Right hindlimb (tissue), 1 donor: ENCODE results near the gene BAIAP2.
A peak's percentile ranks its signal among the peaks of the same experiment; 100 is the strongest.

Experiments
- DNase-seq: peaks from one replicate; pipeline ENCODE4 v3.0.0-alpha.2; 2018

Gene BAIAP2

GRCh38 chr17:81114351-81115093, 79.6 kb downstream of the BAIAP2 start:
- DNase-seq: no peak

DNA sequence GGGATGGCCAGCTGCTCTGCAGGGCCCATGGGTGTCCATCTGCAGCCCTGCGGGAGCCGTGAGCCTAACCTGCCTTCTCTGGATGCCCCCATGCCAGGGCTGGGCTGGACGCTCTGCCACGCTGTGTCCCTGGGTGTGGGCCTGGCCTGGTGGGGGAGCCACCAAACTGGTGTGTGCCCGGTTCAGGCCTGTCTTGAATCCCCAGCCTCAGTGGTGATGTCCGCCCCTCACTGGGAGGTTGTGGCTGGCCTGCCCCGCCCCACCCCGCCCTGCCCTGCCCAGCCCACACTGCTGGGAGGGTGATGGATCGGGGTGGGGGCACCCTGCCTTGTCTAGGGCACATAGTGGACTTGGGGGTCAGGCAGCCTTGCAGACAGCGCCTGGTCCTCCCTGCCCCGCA, 80.3 kb downstream of the BAIAP2 start:
- no peak for DNase-seq

DNA sequence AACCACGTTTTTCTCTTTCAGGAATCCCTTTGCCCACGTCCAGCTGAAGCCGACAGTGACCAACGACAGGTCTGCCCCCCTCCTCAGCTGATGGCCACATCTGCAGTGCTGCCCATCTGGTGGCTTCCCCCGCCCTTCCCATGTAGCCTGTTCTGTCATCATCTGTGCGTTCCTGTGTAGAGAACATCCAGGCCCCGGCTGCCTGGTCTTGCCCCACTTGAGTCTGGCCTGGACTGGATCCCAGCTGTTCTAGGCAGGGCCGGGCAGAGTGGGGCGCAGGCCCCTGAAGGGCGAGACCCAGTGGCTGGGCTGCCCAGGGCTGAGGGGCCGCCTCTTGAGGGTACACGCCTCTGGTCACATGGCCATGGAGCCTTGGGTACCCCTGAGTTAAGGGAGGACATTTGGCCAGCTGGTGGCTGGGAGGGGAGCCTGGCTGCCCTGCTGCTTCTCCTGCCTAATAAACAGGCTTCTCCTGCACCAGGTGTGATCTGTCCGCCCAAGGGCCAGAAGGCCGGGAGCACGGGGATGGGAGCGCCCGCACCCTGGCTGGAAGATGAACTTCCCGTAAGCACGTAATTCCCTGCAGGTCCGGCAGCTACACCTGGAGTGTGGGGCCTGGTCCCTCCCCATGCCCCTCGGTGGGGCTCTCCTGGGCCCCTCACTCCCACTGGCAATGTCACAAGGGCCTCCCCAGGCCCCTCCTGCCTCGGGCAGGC, 81.0 kb downstream of the BAIAP2 start:
- DNase-seq: no peak

- DNase-seq: no peak
Measured at GRCh38 chr17:81116704-81117103, 81.8 kb downstream of the BAIAP2 start.

DNA sequence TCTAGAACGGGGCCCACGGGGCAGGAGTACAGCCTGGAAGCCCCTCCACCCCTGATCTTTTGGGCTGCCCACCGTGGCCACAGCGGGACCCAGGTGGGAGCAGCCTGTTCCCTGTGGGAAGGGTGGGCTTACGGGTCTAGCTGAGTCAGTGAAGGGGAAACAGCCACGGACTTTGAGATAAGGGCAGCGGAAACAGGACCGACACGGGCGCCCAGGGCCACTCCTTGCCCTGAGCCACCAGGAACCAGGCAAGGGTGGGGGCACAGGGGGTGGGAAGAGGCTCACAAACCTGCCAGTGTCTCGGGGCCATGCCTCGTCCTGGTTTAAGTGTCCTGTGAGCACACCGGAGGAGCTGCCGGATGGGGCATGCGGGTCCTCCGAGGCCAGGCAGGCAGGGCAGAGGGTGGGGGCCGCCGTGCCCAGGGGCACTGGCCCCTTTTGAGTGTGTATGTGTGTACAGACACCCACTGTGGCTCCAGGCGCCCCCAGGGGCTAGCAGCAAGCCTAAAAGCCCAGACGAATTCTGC, 82.8 kb downstream of the BAIAP2 start:
- no peak for DNase-seq

- no peak for DNase-seq
Measured at GRCh38 chr17:81118308-81119221, 83.6 kb downstream of the BAIAP2 start.

DNA sequence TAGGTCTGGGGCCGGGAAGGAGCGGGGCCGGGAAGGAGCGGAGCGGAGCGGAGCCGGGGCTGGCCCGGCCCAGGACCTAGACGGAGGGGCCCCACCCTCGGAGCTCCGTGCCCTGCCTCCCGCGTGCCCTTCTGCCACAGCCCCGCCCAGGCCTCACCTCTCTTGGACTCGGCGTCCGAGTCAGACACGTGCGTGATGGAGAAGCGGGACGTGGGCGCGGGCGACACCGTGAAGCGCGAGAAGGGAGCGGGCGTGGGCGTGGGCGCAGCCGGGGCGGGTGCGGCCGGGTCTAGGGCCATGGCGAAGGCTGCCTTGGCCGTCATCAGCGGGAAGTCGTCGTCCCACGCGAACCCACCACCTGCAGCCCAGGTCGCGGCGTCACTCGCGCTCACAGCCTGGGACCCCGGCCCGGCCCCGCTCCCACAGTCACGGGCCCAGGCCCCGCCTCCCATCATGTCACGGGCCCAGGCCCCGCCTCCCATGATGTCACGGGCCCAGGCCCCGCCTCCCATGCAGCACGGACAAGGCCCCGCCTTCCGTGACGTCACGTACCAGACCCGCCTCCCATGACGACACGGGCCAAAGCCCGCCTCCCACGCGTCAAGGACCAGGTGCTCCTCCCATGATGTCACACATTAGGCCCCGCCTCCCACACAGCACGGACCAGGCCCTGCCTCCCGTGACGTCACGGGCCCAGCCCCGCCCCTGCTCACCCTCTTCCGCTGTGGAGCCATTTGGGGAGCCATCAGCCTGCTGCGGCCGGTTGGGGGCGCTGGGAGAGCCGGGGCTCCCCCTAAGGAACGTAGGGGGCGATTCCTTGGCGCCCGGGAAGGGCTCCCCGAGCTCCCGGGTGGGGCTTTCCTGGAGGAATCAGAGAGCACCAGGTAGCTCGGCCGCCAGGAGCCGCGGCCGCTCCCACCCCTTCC, 84.5 kb downstream of the BAIAP2 start:
- peak; percentile 90 for DNase-seq

DNA sequence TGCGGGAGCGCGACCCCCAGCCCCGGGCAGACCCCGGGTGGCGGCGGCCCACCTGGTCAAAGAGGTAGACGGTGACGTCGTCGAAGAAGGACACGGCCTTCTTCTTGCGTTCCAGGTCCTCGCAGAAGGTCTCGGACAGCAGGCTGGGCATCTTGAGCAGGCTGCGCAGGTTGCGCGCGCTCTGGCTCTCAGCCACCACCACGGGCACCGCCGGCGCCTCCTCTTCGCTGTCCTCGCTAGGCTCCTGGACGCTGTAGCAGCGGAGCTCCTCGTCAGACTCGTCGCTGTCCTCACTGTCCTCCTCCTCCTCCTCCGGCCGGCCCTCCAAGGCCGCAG, 85.2 kb downstream of the BAIAP2 start:
- DNase-seq: no peak

DNA sequence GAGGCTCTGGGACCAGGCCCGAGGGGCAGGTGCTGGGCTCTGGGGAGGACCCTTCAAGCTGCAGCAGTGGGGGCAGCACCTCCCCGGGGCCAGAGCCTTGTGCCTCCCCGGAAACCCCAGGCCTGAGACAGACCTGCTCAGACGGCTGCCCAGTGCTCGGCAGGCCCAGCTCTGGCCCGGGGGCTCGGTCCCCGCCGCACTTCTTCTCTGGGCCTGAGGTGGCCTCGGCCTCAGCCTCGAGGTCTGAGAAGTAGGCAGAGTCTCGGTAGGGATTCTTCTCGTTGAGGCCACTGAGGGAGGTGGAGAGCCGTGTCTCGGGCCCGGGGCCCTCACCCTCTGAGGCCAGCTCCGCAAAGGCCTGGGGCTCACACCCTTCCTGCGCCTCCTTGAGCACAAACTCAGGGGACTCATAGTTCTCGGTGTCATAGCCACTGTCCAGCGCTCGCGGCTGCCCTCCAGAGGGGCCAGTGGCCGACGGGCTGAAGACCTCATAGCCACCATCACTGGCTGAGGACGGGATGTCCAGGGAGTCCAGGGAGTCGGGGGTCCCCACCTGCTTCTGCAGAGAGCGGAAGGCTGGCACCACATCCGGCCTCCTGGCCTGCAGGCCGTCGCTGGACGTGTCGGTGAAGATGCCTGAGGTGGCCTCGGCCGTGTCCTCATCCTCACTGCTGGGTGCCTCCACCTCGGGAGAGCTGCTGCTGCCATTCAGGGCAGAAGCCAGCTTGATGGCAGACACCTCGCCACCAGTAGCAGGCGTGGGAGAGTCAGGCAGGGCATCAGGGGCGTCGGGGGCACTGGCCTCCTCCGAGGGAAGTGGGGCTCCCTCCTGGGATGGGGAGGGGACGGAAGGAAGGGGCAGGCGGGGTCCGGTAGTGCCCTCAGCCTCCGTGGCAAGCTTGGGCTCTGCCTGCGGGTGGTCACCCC, 86.0 kb downstream of the BAIAP2 start:
- DNase-seq: no peak

- no peak for DNase-seq
Measured at GRCh38 chr17:81121841-81122733, 87.1 kb downstream of the BAIAP2 start.

- DNase-seq: no peak
Measured at GRCh38 chr17:81123052-81124048, 88.4 kb downstream of the BAIAP2 start.

DNA sequence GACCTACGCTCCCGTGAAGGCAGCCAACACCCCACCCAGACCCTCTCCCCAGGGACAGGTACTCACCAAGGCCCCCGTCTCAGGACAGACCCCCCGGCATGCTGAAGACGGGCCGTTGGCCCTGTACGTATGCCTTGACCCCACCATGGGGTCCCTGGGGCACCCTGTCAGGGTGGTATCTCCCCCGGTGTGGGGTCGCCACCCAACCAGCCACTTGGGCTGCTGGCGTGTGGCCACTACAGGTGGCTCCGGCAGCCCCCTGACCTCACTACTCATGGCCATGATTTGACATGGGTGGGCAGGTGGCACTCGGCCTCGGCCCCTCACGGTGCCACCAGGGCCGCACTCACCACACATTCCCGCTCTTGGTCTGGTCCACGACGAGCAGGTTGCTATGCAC, 89.4 kb downstream of the BAIAP2 start:
- DNase-seq: no peak

DNA sequence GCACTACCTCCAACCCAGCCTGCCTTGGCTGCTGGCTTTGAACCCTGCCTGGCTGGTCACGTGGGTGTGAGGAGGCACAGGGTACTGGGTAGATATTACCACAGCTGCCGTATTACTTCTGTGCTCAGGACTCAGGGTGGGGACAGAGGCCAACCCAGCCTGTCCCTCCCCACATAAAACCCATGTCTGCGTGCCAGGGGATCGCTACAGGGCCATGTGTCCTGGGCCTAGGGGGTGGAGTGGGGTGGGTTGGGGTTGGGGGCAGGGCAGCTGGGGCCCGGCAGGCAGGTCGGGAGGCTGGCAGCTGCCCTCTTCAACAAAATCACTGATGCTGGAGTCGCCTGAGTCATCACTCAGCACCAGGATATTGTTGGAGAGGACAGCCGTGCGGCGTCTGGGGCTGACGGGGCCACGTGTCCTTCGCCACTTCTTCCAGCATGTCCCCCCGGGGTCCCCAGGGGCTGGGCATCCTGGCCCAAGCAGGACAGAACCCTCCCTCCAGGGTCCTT, 90.7 kb downstream of the BAIAP2 start:
- peak; percentile 62 for DNase-seq

- no peak for DNase-seq
Measured at GRCh38 chr17:81126281-81127132, 91.6 kb downstream of the BAIAP2 start.

GRCh38 chr17:81127133-81127455, 92.1 kb downstream of the BAIAP2 start:
- DNase-seq: no peak

- no peak for DNase-seq
Measured at GRCh38 chr17:81127526-81128177, 92.7 kb downstream of the BAIAP2 start.

DNA sequence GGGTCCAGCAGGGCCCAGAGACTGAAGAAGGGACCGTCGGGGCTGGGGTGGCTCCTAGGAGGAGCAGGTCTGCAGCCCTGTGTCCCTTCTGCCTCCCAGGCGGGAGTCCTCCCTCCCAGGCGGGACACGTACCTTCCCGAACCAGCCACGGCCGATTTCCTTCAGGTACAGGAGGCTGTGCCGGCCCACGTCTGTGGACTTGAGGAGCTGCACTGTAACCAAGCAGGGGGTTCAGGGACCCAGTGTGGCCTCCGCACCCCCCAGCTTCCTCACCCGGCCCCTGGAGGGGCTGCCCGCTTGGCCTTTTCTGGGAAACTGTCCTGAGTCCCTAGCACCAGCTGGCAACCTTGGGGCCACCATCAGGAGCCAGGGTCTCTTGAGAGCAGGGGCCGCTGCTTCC, 93.4 kb downstream of the BAIAP2 start:
- DNase-seq: no peak
